ENCODE data around the gene DGKB. TPM values are rescaled to one million over a fixed set of nuclear protein-coding genes. Genes with fewer than 3 reads are reported as not detected.

Gene DGKB
- total RNA-seq, 4 donors from 2014 or later: 0.27 to 0.88 (median 0.76) TPM; not detected in 1

DNA sequence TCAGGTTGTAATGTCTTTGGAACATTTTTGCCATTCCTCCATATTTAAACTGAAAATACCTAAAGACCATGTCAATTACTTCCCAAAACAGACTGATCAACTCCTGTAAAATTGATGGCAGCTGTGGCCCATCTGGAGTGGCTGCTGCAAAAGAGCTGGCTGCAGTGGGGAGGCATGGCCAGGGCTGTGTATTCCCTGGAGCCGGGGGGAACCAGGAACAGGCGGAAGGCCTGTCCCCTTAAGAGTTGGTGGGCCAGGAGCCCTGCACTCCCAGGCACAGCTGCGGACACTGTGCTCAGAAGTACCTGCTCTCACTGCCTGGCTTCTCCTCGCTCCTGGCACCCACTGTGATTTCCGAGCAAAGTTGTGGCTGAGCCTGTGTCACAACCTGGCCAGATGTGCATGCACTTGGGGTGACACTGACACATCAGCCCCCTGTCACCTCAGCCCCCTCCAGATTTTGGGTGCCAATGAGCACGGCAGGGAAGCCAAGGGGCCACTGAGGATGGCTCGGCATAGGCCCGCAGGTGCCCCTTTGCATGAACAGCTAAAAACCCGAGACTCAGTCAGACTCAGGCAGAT lies 116.1 kb downstream of the DGKB start:
- H3K9me3 ChIP-seq: no peaks in the 10 kb centered on the region
- H3K36me3 ChIP-seq: no peaks in the 10 kb centered on the region
- no peaks in the 10 kb centered on the region for H3K4me1 ChIP-seq
- H3K27me3 ChIP-seq: no peaks in the 10 kb centered on the region
- no peak overlapping the region for H3K4me3 ChIP-seq
- TF ChIP-seq POLR2A (IDR thresholded peaks at IDR 0.05): no peak
- TF ChIP-seq CTCF (IDR thresholded peaks at IDR 0.05): no peak
- no peak for DNase-seq
- no peak overlapping the region for H3K27ac ChIP-seq

- TF ChIP-seq POLR2A (IDR thresholded peaks at IDR 0.05) (no peak), CTCF (IDR thresholded peaks at IDR 0.05) (no peak)
- Histone ChIP-seq H3K36me3 (no peaks in the 10 kb centered on the region), H3K4me3 (no peak overlapping the region), H3K4me1 (no peaks in the 10 kb centered on the region), H3K27ac (no peak overlapping the region), H3K9me3 (peaks cover 0 to 5% (median 1%) of the 10 kb centered on the region in 4 donors), H3K27me3 (no peaks in the 10 kb centered on the region)
- no peak for DNase-seq
These were observed 124.7 kb downstream of the DGKB start for GRCh38 chr7:14777806-14778205.

DNA sequence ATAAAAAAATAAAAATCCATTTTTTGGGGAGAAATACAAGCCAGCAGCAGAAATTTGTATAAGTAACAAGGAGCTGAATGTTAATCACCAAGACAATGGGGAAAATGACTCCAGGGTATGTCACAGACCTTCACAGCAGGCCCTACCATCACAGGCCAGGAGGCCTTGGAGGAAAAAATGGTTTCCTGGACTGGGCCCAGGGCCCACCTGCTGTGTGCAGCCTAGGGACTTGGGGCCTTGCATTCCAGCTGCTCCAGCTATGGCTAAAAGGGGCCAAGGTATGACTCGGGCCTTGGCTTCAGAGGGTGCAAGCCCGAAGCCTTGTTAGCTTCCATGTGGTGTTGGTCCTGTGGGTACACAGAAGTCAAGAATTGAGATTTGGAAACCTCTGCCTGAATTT lies 126.3 kb downstream of the DGKB start:
- Histone ChIP-seq H3K9me3 (peaks cover 0 to 5% (median 1%) of the 10 kb centered on the region in 4 donors), H3K27ac (no peak overlapping the region), H3K36me3 (no peaks in the 10 kb centered on the region), H3K27me3 (no peaks in the 10 kb centered on the region), H3K4me3 (no peak overlapping the region), H3K4me1 (no peaks in the 10 kb centered on the region)
- TF ChIP-seq CTCF (IDR thresholded peaks at IDR 0.05): no peak
- TF ChIP-seq POLR2A (IDR thresholded peaks at IDR 0.05): no peak
- DNase-seq: no peak

- no peak overlapping the region for H3K4me3 ChIP-seq
- H3K9me3 ChIP-seq: peaks cover 0 to 5% (median 1%) of the 10 kb centered on the region in 4 donors
- no peak for DNase-seq
- H3K36me3 ChIP-seq: no peaks in the 10 kb centered on the region
- no peak for TF ChIP-seq POLR2A (IDR thresholded peaks at IDR 0.05)
- TF ChIP-seq CTCF (IDR thresholded peaks at IDR 0.05): no peak
- no peak overlapping the region for H3K27ac ChIP-seq
- no peaks in the 10 kb centered on the region for H3K27me3 ChIP-seq
- H3K4me1 ChIP-seq: no peaks in the 10 kb centered on the region
These were observed 128.8 kb downstream of the DGKB start for GRCh38 chr7:14773729-14774271.

GRCh38 chr7:14770614-14771013 lies 131.9 kb downstream of the DGKB start:
- DNase-seq: no peak
- Histone ChIP-seq H3K4me3 (no peak overlapping the region), H3K4me1 (no peaks in the 10 kb centered on the region), H3K9me3 (no peaks in the 10 kb centered on the region), H3K36me3 (no peaks in the 10 kb centered on the region), H3K27me3 (no peaks in the 10 kb centered on the region), H3K27ac (no peak overlapping the region)
- TF ChIP-seq CTCF (IDR thresholded peaks at IDR 0.05): no peak
- TF ChIP-seq POLR2A (IDR thresholded peaks at IDR 0.05): no peak
